RWPE2 (cell line): ENCODE results near the gene NAB2.

ENCODE experiments used
- ATAC-seq: fragments of 200-7000 bp; cut with Tn5 transposase; 3 replicates; pipeline ENCODE4 v1.9.1; 2021; ENCODE audit warnings: low read depth
- DNase-seq: peaks from one replicate; pipeline ENCODE4 v3.0.0-alpha.2; 2020; ENCODE audit warnings: low spot score
- H3K27ac ChIP-seq: fragments of 450-650 bp; 2 replicates; pipeline ENCODE4 v1.5.1; 2017; ENCODE audit warnings: mild to moderate bottlenecking; ENCODE audit not compliant: poor library complexity, severe bottlenecking
- H3K27me3 ChIP-seq: fragments of 250-450 bp; sonication (Bioruptor Pico); 2 replicates; pipeline ENCODE4 v1.5.1; 2021; ENCODE audit warnings: mild to moderate bottlenecking, moderate library complexity; ENCODE audit not compliant: insufficient read depth, poor library complexity, severe bottlenecking
- H3K36me3 ChIP-seq: fragments of 250-450 bp; sonication (Bioruptor Pico); 2 replicates; pipeline ENCODE4 v1.5.1; 2020; ENCODE audit warnings: low read depth, mild to moderate bottlenecking, moderate library complexity
- H3K4me1 ChIP-seq: fragments of 250-450 bp; sonication (Bioruptor Pico); 2 replicates; pipeline ENCODE4 v1.5.1; 2021; ENCODE audit warnings: mild to moderate bottlenecking, moderate library complexity; ENCODE audit not compliant: insufficient read depth, poor library complexity, severe bottlenecking
- H3K4me3 ChIP-seq: fragments of 250-450 bp; sonication (Bioruptor Pico); 2 replicates; pipeline ENCODE4 v1.5.1; 2021; ENCODE audit warnings: mild to moderate bottlenecking, moderate library complexity; ENCODE audit not compliant: severe bottlenecking
- H3K9me3 ChIP-seq: fragments of 250-450 bp; sonication (Bioruptor Pico); 2 replicates; pipeline ENCODE4 v1.5.1; 2021; ENCODE audit warnings: mild to moderate bottlenecking, moderate library complexity; ENCODE audit not compliant: severe bottlenecking
- CTCF ChIP-seq: fragments of 450-650 bp; IDR thresholded peaks from one replicate; pipeline ENCODE4 v1.5.1; 2017; ENCODE audit warnings: mild to moderate bottlenecking, moderate library complexity; ENCODE audit not compliant: poor library complexity, severe bottlenecking

NAB2 gene

GRCh38 chr12:57095440-57095839 is 6.5 kb downstream of the NAB2 start:
- no peak for TF ChIP-seq CTCF
- Histone ChIP-seq H3K9me3 (no peaks in the 10 kb centered on the region), H3K36me3 (peaks cover 59% of the 10 kb centered on the region), H3K27ac (peak overlapping the region; percentile 61), H3K4me3 (no peak overlapping the region), H3K27me3 (no peaks in the 10 kb centered on the region), H3K4me1 (peaks cover 20% of the 10 kb centered on the region)
- no peak for DNase-seq
- ATAC-seq = no peak

GRCh38 chr12:57096099-57096572 is 7.2 kb downstream of the NAB2 start:
- ATAC-seq (peak; percentile 87), DNase-seq (peak; percentile 96)
- no peak for TF ChIP-seq CTCF
- Histone ChIP-seq H3K9me3 (no peaks in the 10 kb centered on the region), H3K4me1 (peaks cover 20% of the 10 kb centered on the region), H3K27ac (peak overlapping the region; percentile 61), H3K27me3 (no peaks in the 10 kb centered on the region), H3K36me3 (peaks cover 52% of the 10 kb centered on the region), H3K4me3 (no peak overlapping the region)

- no peak for TF ChIP-seq CTCF
- peak overlapping the region; percentile 61 for H3K27ac ChIP-seq
- H3K4me1 ChIP-seq = peaks cover 20% of the 10 kb centered on the region
- H3K27me3 ChIP-seq = no peaks in the 10 kb centered on the region
- ATAC-seq = no peak
- no peak overlapping the region for H3K4me3 ChIP-seq
- H3K36me3 ChIP-seq = peaks cover 49% of the 10 kb centered on the region
- H3K9me3 ChIP-seq = no peaks in the 10 kb centered on the region
- DNase-seq = no peak
Measured at GRCh38 chr12:57096748-57097553, 8.0 kb downstream of the NAB2 start.

GRCh38 chr12:57097554-57097835 is 8.6 kb downstream of the NAB2 start:
- peaks cover 20% of the 10 kb centered on the region for H3K4me1 ChIP-seq
- H3K4me3 ChIP-seq = no peak overlapping the region
- DNase-seq (no peak), ATAC-seq (no peak)
- no peaks in the 10 kb centered on the region for H3K9me3 ChIP-seq
- H3K27me3 ChIP-seq = no peaks in the 10 kb centered on the region
- H3K36me3 ChIP-seq = peaks cover 49% of the 10 kb centered on the region
- TF ChIP-seq CTCF = no peak
- peak overlapping the region; percentile 61 for H3K27ac ChIP-seq

GRCh38 chr12:57098546-57098945 is 9.6 kb downstream of the NAB2 start:
- Histone ChIP-seq H3K27me3 (no peaks in the 10 kb centered on the region), H3K36me3 (peaks cover 47% of the 10 kb centered on the region), H3K4me3 (no peak overlapping the region), H3K9me3 (no peaks in the 10 kb centered on the region), H3K27ac (no peak overlapping the region), H3K4me1 (peaks cover 18% of the 10 kb centered on the region)
- DNase-seq = no peak
- TF ChIP-seq CTCF = no peak
- no peak for ATAC-seq
